BLaER1 (cell line): Measurements from ENCODE around the gene ATP2B2.

Experiments used
- H3K27ac ChIP-seq: shearing (Covaris generic); formaldehyde crosslinking; 2 replicates; pipeline ENCODE4 v1.8.1; 2022
- H3K27me3 ChIP-seq: shearing (Covaris generic); formaldehyde crosslinking; 2 replicates; pipeline ENCODE4 v1.8.1; 2022
- H3K36me3 ChIP-seq: shearing (Covaris generic); formaldehyde crosslinking; 2 replicates; pipeline ENCODE4 v1.8.1; 2022
- H3K4me1 ChIP-seq: shearing (Covaris generic); formaldehyde crosslinking; 2 replicates; pipeline ENCODE4 v1.8.1; 2022
- H3K4me2 ChIP-seq: shearing (Covaris generic); formaldehyde crosslinking; 2 replicates; pipeline ENCODE4 v1.8.1; 2022
- H3K4me3 ChIP-seq: shearing (Covaris generic); formaldehyde crosslinking; 2 replicates; pipeline ENCODE4 v1.8.1; 2022
- H3K9ac ChIP-seq: shearing (Covaris generic); formaldehyde crosslinking; 2 replicates; pipeline ENCODE4 v1.8.1; 2022
- H3K9me3 ChIP-seq: shearing (Covaris generic); formaldehyde crosslinking; 2 replicates; pipeline ENCODE4 v1.8.1; 2022
- H4K20me1 ChIP-seq: shearing (Covaris generic); formaldehyde crosslinking; 2 replicates; pipeline ENCODE4 v1.8.1; 2022
- Cebpa-rat ChIP-seq: shearing (Covaris generic); IDR thresholded peaks from 2 replicates; pipeline ENCODE4 v1.8.1; 2022

The ATP2B2 gene

GRCh38 chr3:10497439-10497838 lies 7.9 kb downstream of the ATP2B2 start:
- Histone ChIP-seq H3K27ac (peak overlapping the region; percentile 35; the same call in 1 of the 2 replicates), H3K9ac (no peak overlapping the region), H3K36me3 (peaks cover 6% of the 10 kb centered on the region; the same call in 1 of the 2 replicates), H3K9me3 (no peaks in the 10 kb centered on the region), H4K20me1 (peaks cover 10% of the 10 kb centered on the region; the same call in 1 of the 2 replicates), H3K4me2 (no peak overlapping the region), H3K4me3 (no peak overlapping the region), H3K27me3 (no peaks in the 10 kb centered on the region), H3K4me1 (peaks cover 70% of the 10 kb centered on the region)
- no peak for TF ChIP-seq Cebpa-rat

- no peak for TF ChIP-seq Cebpa-rat
- Histone ChIP-seq H3K4me1 (peaks cover 58% of the 10 kb centered on the region), H3K9ac (peak overlapping the region; percentile 19; the same call in 1 of the 2 replicates), H3K9me3 (no peaks in the 10 kb centered on the region), H3K27me3 (no peaks in the 10 kb centered on the region), H3K36me3 (peaks cover 6% of the 10 kb centered on the region; the same call in 1 of the 2 replicates), H3K4me3 (no peak overlapping the region), H4K20me1 (peaks cover 10% of the 10 kb centered on the region; the same call in 1 of the 2 replicates), H3K27ac (peak overlapping the region; percentile 35; the same call in 1 of the 2 replicates), H3K4me2 (peak overlapping the region; percentile 54)
Measured at GRCh38 chr3:10496121-10496863, 9.1 kb downstream of the ATP2B2 start.

DNA sequence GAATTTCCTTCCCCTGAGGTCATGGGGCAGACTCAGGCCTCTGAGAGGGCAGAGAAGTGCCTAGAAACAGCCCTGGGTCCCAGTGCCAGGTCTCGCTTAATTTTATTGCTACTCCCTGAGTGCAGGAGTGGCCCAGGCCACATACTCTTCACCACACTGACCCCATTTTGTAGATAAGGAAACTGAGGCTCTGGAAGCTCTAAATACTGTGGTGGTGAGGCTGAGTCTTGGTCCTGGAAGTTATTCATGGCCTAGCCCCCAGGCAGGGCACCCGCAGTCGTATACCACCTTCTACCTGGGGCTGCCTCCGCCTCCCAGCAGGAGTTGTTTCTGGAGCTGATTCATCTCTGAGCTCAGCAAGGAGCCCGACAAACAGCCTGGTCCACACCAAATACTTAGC lies 9.8 kb downstream of the ATP2B2 start:
- peaks cover 54% of the 10 kb centered on the region for H3K4me1 ChIP-seq
- H3K9me3 ChIP-seq = no peaks in the 10 kb centered on the region
- peak overlapping the region; percentile 54; the same call in 1 of the 2 replicates for H3K4me2 ChIP-seq
- H3K36me3 ChIP-seq = peaks cover 6% of the 10 kb centered on the region; the same call in 1 of the 2 replicates
- H3K9ac ChIP-seq = no peak overlapping the region
- H4K20me1 ChIP-seq = peaks cover 7% of the 10 kb centered on the region; the same call in 1 of the 2 replicates
- TF ChIP-seq Cebpa-rat = no peak
- no peak overlapping the region for H3K27ac ChIP-seq
- H3K4me3 ChIP-seq = no peak overlapping the region
- no peaks in the 10 kb centered on the region for H3K27me3 ChIP-seq

DNA sequence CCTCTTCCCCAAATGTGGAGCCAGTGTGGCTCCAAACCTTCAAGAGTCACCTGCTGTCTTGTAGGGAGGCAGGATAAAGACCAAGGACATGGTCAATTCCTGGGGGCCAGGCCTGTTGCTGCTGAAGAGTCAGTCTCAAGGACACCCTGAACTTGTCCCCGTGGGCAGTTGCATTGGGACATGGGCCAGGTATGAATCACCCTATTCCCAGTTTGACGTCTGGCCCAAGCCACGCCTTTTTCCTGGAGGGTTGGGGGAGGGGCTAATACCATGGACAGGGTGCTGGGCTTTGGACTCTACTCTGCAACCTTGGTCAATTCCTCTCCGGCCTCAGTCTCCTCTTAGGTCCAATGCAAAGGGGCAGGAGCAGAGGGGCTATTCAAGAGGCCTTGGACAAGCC lies 10.4 kb downstream of the ATP2B2 start:
- H4K20me1 ChIP-seq = peaks cover 7% of the 10 kb centered on the region; the same call in 1 of the 2 replicates
- no peak overlapping the region for H3K9ac ChIP-seq
- 0 out of 2 replicates have a peak overlapping the region, but pooled peaks have one; percentile 1 for H3K27ac ChIP-seq
- no peaks in the 10 kb centered on the region for H3K27me3 ChIP-seq
- no peak for TF ChIP-seq Cebpa-rat
- H3K4me3 ChIP-seq = no peak overlapping the region
- H3K4me1 ChIP-seq = peaks cover 56% of the 10 kb centered on the region
- H3K4me2 ChIP-seq = peak overlapping the region; percentile 54; the same call in 1 of the 2 replicates
- H3K36me3 ChIP-seq = peaks cover 6% of the 10 kb centered on the region; the same call in 1 of the 2 replicates
- H3K9me3 ChIP-seq = no peaks in the 10 kb centered on the region

GRCh38 chr3:10494180-10494579 lies 11.2 kb downstream of the ATP2B2 start:
- no peaks in the 10 kb centered on the region for H3K27me3 ChIP-seq
- H3K27ac ChIP-seq = no peak overlapping the region
- no peaks in the 10 kb centered on the region for H3K9me3 ChIP-seq
- 0 out of 2 replicates have a peak overlapping the region, but pooled peaks have one; percentile 54 for H3K4me2 ChIP-seq
- peaks cover 6% of the 10 kb centered on the region; the same call in 1 of the 2 replicates for H3K36me3 ChIP-seq
- H4K20me1 ChIP-seq = peaks cover 13% of the 10 kb centered on the region; the same call in 1 of the 2 replicates
- TF ChIP-seq Cebpa-rat = no peak
- H3K9ac ChIP-seq = no peak overlapping the region
- no peak overlapping the region for H3K4me3 ChIP-seq
- H3K4me1 ChIP-seq = peaks cover 58% of the 10 kb centered on the region

GRCh38 chr3:10493202-10493589 lies 12.2 kb downstream of the ATP2B2 start:
- peaks cover 6% of the 10 kb centered on the region; the same call in 1 of the 2 replicates for H3K36me3 ChIP-seq
- H4K20me1 ChIP-seq = peaks cover 13% of the 10 kb centered on the region; the same call in 1 of the 2 replicates
- H3K9me3 ChIP-seq = no peaks in the 10 kb centered on the region
- H3K4me1 ChIP-seq = peaks cover 55% of the 10 kb centered on the region
- H3K4me2 ChIP-seq = no peak overlapping the region
- TF ChIP-seq Cebpa-rat = no peak
- no peak overlapping the region for H3K9ac ChIP-seq
- no peak overlapping the region; the same call in 1 of the 2 replicates for H3K27ac ChIP-seq
- no peak overlapping the region for H3K4me3 ChIP-seq
- no peaks in the 10 kb centered on the region for H3K27me3 ChIP-seq

GRCh38 chr3:10492364-10493201 lies 12.8 kb downstream of the ATP2B2 start:
- no peak overlapping the region for H3K4me2 ChIP-seq
- H3K27me3 ChIP-seq = no peaks in the 10 kb centered on the region
- TF ChIP-seq Cebpa-rat = no peak
- H3K4me1 ChIP-seq = peaks cover 52% of the 10 kb centered on the region
- no peaks in the 10 kb centered on the region for H3K9me3 ChIP-seq
- no peak overlapping the region for H3K4me3 ChIP-seq
- peaks cover 3% of the 10 kb centered on the region; the same call in 1 of the 2 replicates for H3K36me3 ChIP-seq
- no peak overlapping the region for H3K9ac ChIP-seq
- no peak overlapping the region for H3K27ac ChIP-seq
- H4K20me1 ChIP-seq = peaks cover 13% of the 10 kb centered on the region; the same call in 1 of the 2 replicates

GRCh38 chr3:10489746-10490483 lies 15.5 kb downstream of the ATP2B2 start:
- no peak for TF ChIP-seq Cebpa-rat
- Histone ChIP-seq H3K4me1 (peaks cover 40% of the 10 kb centered on the region), H3K4me3 (no peak overlapping the region), H3K27ac (peak overlapping the region; percentile 19; the same call in 1 of the 2 replicates), H3K9me3 (no peaks in the 10 kb centered on the region), H3K27me3 (no peaks in the 10 kb centered on the region), H3K4me2 (peak overlapping the region; percentile 13; the same call in 1 of the 2 replicates), H4K20me1 (peaks cover 7% of the 10 kb centered on the region; the same call in 1 of the 2 replicates), H3K9ac (no peak overlapping the region), H3K36me3 (peaks cover 3% of the 10 kb centered on the region; the same call in 1 of the 2 replicates)

GRCh38 chr3:10487988-10488633 lies 17.3 kb downstream of the ATP2B2 start:
- Histone ChIP-seq H3K4me1 (peaks cover 51% of the 10 kb centered on the region), H3K36me3 (no peaks in the 10 kb centered on the region), H3K4me3 (no peak overlapping the region), H3K9ac (no peak overlapping the region), H3K4me2 (no peak overlapping the region), H3K27me3 (no peaks in the 10 kb centered on the region), H3K9me3 (no peaks in the 10 kb centered on the region), H3K27ac (no peak overlapping the region), H4K20me1 (peaks cover 7% of the 10 kb centered on the region; the same call in 1 of the 2 replicates)
- no peak for TF ChIP-seq Cebpa-rat
